ENCODE measurements around the gene UTS2R.

GRCh38 chr17:82377924-82378740 is 6.6 kb downstream of the UTS2R start:
- no peak for TF ChIP-seq JUND (IDR thresholded peaks at IDR 0.05)
- TF ChIP-seq POLR2AphosphoS5 (IDR thresholded peaks at IDR 0.05; ENCODE audit: low read depth, low read length): no peak
- no peak for TF ChIP-seq USF1 (IDR thresholded peaks at IDR 0.05; ENCODE audit: borderline replicate concordance, low read depth)
- TF ChIP-seq CTCF (IDR thresholded peaks at IDR 0.05): no peak
- no peak for TF ChIP-seq GATA2 (CRISPR knock-in tag; IDR thresholded peaks at IDR 0.05)
